NT2/D1 (cell line): ENCODE data around the gene CAPRIN1.

Source experiments
- DNase-seq: peaks from one replicate; pipeline ENCODE4 v3.0.0-alpha.2; 2011; ENCODE audit warnings: low read depth, low spot score
- H3K27me3 ChIP-seq: 2 replicates; pipeline ENCODE4 v1.6.0; 2011; ENCODE audit warnings: mild to moderate bottlenecking; ENCODE audit not compliant: insufficient read length, insufficient read depth
- H3K36me3 ChIP-seq: 2 replicates; pipeline ENCODE4 v1.6.1; 2011; ENCODE audit warnings: mild to moderate bottlenecking, low read length, mixed read lengths; ENCODE audit not compliant: insufficient read depth, insufficient read length
- H3K4me1 ChIP-seq: 2 replicates; pipeline ENCODE4 v1.5.1; 2011; ENCODE audit not compliant: insufficient read depth, insufficient read length
- H3K4me3 ChIP-seq: 2 replicates; pipeline ENCODE4 v1.5.1; 2011; ENCODE audit warnings: low read depth; ENCODE audit not compliant: insufficient read length
- H3K9ac ChIP-seq: 2 replicates; pipeline ENCODE4 v1.6.0; 2011; ENCODE audit warnings: low read depth; ENCODE audit not compliant: insufficient read length
- H3K9me3 ChIP-seq: 2 replicates; pipeline ENCODE4 v1.5.1; 2011; ENCODE audit warnings: mild to moderate bottlenecking, low read length; ENCODE audit not compliant: insufficient read depth
- SUZ12 ChIP-seq: IDR thresholded peaks from 2 replicates; pipeline ENCODE4 v1.6.1; 2011; ENCODE audit not compliant: insufficient read length, insufficient read depth; ENCODE audit errors: extremely low read depth
- YY1 ChIP-seq: IDR thresholded peaks from 2 replicates; pipeline ENCODE4 v1.6.1; 2011; ENCODE audit not compliant: insufficient read length, insufficient read depth
- ZNF274 ChIP-seq: IDR thresholded peaks from 2 replicates; pipeline ENCODE4 v1.6.1; 2011; ENCODE audit warnings: mild to moderate bottlenecking, low read depth, low read length

The CAPRIN1 gene

GRCh38 chr11:34126959-34127848 lies 75.7 kb downstream of the CAPRIN1 start:
- TF ChIP-seq YY1 = no peak
- no peak overlapping the region for H3K4me3 ChIP-seq
- DNase-seq = no peak
- no peaks in the 10 kb centered on the region for H3K27me3 ChIP-seq
- no peak overlapping the region for H3K9ac ChIP-seq
- no peaks in the 10 kb centered on the region for H3K4me1 ChIP-seq
- peaks cover 76% of the 10 kb centered on the region for H3K36me3 ChIP-seq
- H3K9me3 ChIP-seq = no peaks in the 10 kb centered on the region

GRCh38 chr11:34128824-34129223 lies 77.3 kb downstream of the CAPRIN1 start:
- DNase-seq = no peak
- Histone ChIP-seq H3K36me3 (peaks cover 78% of the 10 kb centered on the region), H3K4me1 (no peaks in the 10 kb centered on the region), H3K4me3 (no peak overlapping the region), H3K27me3 (no peaks in the 10 kb centered on the region), H3K9ac (no peak overlapping the region), H3K9me3 (no peaks in the 10 kb centered on the region)
- no peak for TF ChIP-seq SUZ12
- no peak for TF ChIP-seq ZNF274
- TF ChIP-seq YY1 = no peak

GRCh38 chr11:34132261-34132965 lies 80.9 kb downstream of the CAPRIN1 start:
- H3K36me3 ChIP-seq = peaks cover 84% of the 10 kb centered on the region
- no peak overlapping the region for H3K4me3 ChIP-seq

GRCh38 chr11:34134765-34135164 lies 83.2 kb downstream of the CAPRIN1 start:
- no peaks in the 10 kb centered on the region for H3K9me3 ChIP-seq
- no peaks in the 10 kb centered on the region for H3K27me3 ChIP-seq
- TF ChIP-seq ZNF274 (no peak), YY1 (no peak), SUZ12 (no peak)
- H3K9ac ChIP-seq = no peak overlapping the region
- no peaks in the 10 kb centered on the region for H3K4me1 ChIP-seq
- H3K36me3 ChIP-seq = peaks cover 90% of the 10 kb centered on the region
- DNase-seq = no peak
- no peak overlapping the region for H3K4me3 ChIP-seq

More at GRCh38 chr11:34132261-34132965, 80.9 kb downstream of the CAPRIN1 start:
- Histone ChIP-seq H3K27me3 (no peaks in the 10 kb centered on the region), H3K9me3 (no peaks in the 10 kb centered on the region), H3K9ac (no peak overlapping the region), H3K4me1 (no peaks in the 10 kb centered on the region)
- DNase-seq = no peak
- TF ChIP-seq YY1 (no peak), SUZ12 (no peak), ZNF274 (no peak)

- H3K27me3 ChIP-seq = no peaks in the 10 kb centered on the region
- no peak for TF ChIP-seq YY1
- TF ChIP-seq ZNF274 = no peak
- TF ChIP-seq SUZ12 = no peak
Observed at GRCh38 chr11:34135439-34135838, 83.9 kb downstream of the CAPRIN1 start.

GRCh38 chr11:34136420-34136819 lies 84.9 kb downstream of the CAPRIN1 start:
- Histone ChIP-seq H3K9ac (no peak overlapping the region), H3K9me3 (no peaks in the 10 kb centered on the region), H3K27me3 (no peaks in the 10 kb centered on the region), H3K4me3 (no peak overlapping the region), H3K4me1 (no peaks in the 10 kb centered on the region), H3K36me3 (peaks cover 94% of the 10 kb centered on the region)
- no peak for TF ChIP-seq SUZ12
- no peak for TF ChIP-seq YY1
- TF ChIP-seq ZNF274 = no peak
- DNase-seq = no peak

More at GRCh38 chr11:34135439-34135838, 83.9 kb downstream of the CAPRIN1 start:
- DNase-seq = no peak
- H3K4me1 ChIP-seq = no peaks in the 10 kb centered on the region
- no peak overlapping the region for H3K4me3 ChIP-seq
- H3K36me3 ChIP-seq = peaks cover 94% of the 10 kb centered on the region
- H3K9me3 ChIP-seq = no peaks in the 10 kb centered on the region
- no peak overlapping the region for H3K9ac ChIP-seq

- Histone ChIP-seq H3K9ac (no peak overlapping the region), H3K4me1 (no peaks in the 10 kb centered on the region), H3K9me3 (no peaks in the 10 kb centered on the region), H3K27me3 (no peaks in the 10 kb centered on the region), H3K4me3 (no peak overlapping the region), H3K36me3 (peaks cover 98% of the 10 kb centered on the region)
- DNase-seq = no peak
- no peak for TF ChIP-seq SUZ12
- TF ChIP-seq YY1 = no peak
- no peak for TF ChIP-seq ZNF274
Observed at GRCh38 chr11:34139346-34139745, 87.8 kb downstream of the CAPRIN1 start.
